GM12878 (cell line): ENCODE measurements around the gene IMMT. TPM values are rescaled to one million over a fixed set of nuclear protein-coding genes. Genes with fewer than 3 reads are reported as not detected.

ENCODE experiments used
- CBX5 ChIP-seq: sonication (generic); IDR thresholded peaks from 2 replicates; pipeline ENCODE4 v1.6.1; 2016; ENCODE audit warnings: low read depth, moderate library complexity, mild to moderate bottlenecking, inconsistent platforms
- CEBPB ChIP-seq, 2 experiments: fragments of 150-350 bp in 1 of 2; IDR thresholded peaks; 2 replicates each; pipeline ENCODE4 v1.6.1; 2012 to 2014; ENCODE audit warnings: low read depth in 2 of 2, low read length in 2 of 2, borderline replicate concordance in 1 of 2, inconsistent platforms in 1 of 2
- HCFC1 ChIP-seq: fragments of 150-350 bp; IDR thresholded peaks from 2 replicates; pipeline ENCODE4 v1.6.1; 2014; ENCODE audit warnings: low read length
- IRF3 ChIP-seq: fragments of 450-650 bp; IDR thresholded peaks from 2 replicates; pipeline ENCODE4 v1.6.1; 2014; ENCODE audit warnings: mild to moderate bottlenecking
- REST ChIP-seq: IDR thresholded peaks from 2 replicates; pipeline ENCODE4 v1.6.1; 2012; ENCODE audit warnings: mild to moderate bottlenecking, low read depth, low read length
- TAF1 ChIP-seq: IDR thresholded peaks from 2 replicates; pipeline ENCODE4 v1.6.1; 2011; ENCODE audit warnings: mild to moderate bottlenecking, low read depth, low read length, borderline replicate concordance
- USF1 ChIP-seq: IDR thresholded peaks from 2 replicates; pipeline ENCODE4 v1.6.1; 2011; ENCODE audit warnings: borderline replicate concordance, low read depth, mild to moderate bottlenecking, moderate library complexity, mixed read lengths, low read length; ENCODE audit not compliant: insufficient read depth; ENCODE audit errors: extremely low read length
- ZBED1 ChIP-seq: IDR thresholded peaks from 2 replicates; pipeline ENCODE4 v1.6.1; 2016; ENCODE audit warnings: borderline replicate concordance
- ZNF217 ChIP-seq: fragments of 450-650 bp; IDR thresholded peaks from 2 replicates; pipeline ENCODE4 v1.6.1; 2017; ENCODE audit warnings: antibody characterized with exemption, mild to moderate bottlenecking
- polyA plus RNA-seq, 11 experiments: library from polyadenylated mRNA; depleted of rRNA in 4 of 11; unstranded in 6 of 11; stranded (reverse) in 5 of 11; fragments of >200 nt; fragmentation: Nextera tagmentation in 4 of 11; fragmentation: Illumina TruSeq in 1 of 11; extraction: Ambion mirVana in 4 of 11; extraction: Trizol in 1 of 11; gene quantifications; 1 replicate in 1 of 11; 2 replicates in 10 of 11; pipeline versions ENCODE4 v1.2.1 to v1.2.3, GENCODE V29; 2011 to 2016; ENCODE audit warnings: inconsistent platforms in 2 of 11, missing spikeins in 2 of 11, low read depth in 1 of 11
- total RNA-seq, 4 experiments: library from RNA; depleted of rRNA in 3 of 4; stranded (reverse); fragments of >200 nt in 3 of 4; fragmentation: Illumina TruSeq in 1 of 4; extraction: Trizol in 1 of 4; gene quantifications; 2 replicates each; pipeline versions ENCODE4 v1.2.1 to v1.2.3, GENCODE V29; 2013 to 2021
- TF ChIP-seq, protein P1 (sequence below): fragments of 450-650 bp; IDR thresholded peaks from 2 replicates; pipeline ENCODE4 v1.6.1; 2017; ENCODE audit warnings: mild to moderate bottlenecking, moderate library complexity

The IMMT gene
- total and polyA plus RNA-seq, 10 of the 15 experiments (the other 5 are each of a cell fraction or from before 2014, with no cell fraction given) = 78.4 to 149 (median 98.7) TPM

DNA sequence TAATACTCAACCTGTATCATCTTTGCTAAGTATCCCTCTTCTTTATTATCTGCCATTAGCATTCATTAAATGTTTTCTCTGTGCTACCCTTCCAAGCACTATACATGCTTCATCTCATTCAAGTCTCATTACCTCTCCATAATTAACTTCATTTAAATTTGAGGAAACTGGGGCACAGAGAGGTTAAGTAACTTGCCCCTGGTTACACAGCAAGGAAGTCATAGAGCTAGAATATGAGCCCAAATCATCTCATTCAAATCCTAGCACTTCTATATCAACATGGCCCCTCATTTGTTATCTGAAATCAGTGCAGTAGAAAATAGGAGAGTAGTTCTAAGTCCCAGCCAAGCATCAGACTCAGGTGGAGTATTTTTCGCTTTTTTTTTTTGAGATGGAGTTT is 8.4 kb upstream of the IMMT start (continued):
- no peak for TF ChIP-seq REST
- no peak for TF ChIP-seq ZBED1
- no peak for TF ChIP-seq IRF3
- TF ChIP-seq USF1 = no peak
- TF ChIP-seq CBX5 = no peak
- no peak for TF ChIP-seq HCFC1
- no peak for TF ChIP-seq ZNF217
- no peak for TF ChIP-seq TAF1
- TF ChIP-seq, protein P1, sequence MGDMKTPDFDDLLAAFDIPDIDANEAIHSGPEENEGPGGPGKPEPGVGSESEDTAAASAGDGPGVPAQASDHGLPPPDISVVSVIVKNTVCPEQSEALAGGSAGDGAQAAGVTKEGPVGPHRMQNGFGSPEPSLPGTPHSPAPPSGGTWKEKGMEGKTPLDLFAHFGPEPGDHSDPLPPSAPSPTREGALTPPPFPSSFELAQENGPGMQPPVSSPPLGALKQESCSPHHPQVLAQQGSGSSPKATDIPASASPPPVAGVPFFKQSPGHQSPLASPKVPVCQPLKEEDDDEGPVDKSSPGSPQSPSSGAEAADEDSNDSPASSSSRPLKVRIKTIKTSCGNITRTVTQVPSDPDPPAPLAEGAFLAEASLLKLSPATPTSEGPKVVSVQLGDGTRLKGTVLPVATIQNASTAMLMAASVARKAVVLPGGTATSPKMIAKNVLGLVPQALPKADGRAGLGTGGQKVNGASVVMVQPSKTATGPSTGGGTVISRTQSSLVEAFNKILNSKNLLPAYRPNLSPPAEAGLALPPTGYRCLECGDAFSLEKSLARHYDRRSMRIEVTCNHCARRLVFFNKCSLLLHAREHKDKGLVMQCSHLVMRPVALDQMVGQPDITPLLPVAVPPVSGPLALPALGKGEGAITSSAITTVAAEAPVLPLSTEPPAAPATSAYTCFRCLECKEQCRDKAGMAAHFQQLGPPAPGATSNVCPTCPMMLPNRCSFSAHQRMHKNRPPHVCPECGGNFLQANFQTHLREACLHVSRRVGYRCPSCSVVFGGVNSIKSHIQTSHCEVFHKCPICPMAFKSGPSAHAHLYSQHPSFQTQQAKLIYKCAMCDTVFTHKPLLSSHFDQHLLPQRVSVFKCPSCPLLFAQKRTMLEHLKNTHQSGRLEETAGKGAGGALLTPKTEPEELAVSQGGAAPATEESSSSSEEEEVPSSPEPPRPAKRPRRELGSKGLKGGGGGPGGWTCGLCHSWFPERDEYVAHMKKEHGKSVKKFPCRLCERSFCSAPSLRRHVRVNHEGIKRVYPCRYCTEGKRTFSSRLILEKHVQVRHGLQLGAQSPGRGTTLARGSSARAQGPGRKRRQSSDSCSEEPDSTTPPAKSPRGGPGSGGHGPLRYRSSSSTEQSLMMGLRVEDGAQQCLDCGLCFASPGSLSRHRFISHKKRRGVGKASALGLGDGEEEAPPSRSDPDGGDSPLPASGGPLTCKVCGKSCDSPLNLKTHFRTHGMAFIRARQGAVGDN = no peak
- TF ChIP-seq CEBPB (IDR thresholded peaks at IDR 0.05; ENCODE audit: borderline replicate concordance in 1 of 2, low read depth in 2 of 2, low read length in 2 of 2) = no peak
